HG03060 (cell line): ENCODE results near the gene RPS8.
"Not testable (repeated sequence)": the region's sequence is repeated elsewhere in the genome, so short reads cannot be mapped to it uniquely, and the experiment has no call there.

Experiments used
- ATAC-seq: cut with Tn5 transposase; IDR thresholded peaks from one replicate; pipeline ENCODE4 v1.9.1; 2021; ENCODE audit warnings: low read depth, moderate number of reproducible peaks; ENCODE audit not compliant: unreplicated experiment

The RPS8 gene

DNA sequence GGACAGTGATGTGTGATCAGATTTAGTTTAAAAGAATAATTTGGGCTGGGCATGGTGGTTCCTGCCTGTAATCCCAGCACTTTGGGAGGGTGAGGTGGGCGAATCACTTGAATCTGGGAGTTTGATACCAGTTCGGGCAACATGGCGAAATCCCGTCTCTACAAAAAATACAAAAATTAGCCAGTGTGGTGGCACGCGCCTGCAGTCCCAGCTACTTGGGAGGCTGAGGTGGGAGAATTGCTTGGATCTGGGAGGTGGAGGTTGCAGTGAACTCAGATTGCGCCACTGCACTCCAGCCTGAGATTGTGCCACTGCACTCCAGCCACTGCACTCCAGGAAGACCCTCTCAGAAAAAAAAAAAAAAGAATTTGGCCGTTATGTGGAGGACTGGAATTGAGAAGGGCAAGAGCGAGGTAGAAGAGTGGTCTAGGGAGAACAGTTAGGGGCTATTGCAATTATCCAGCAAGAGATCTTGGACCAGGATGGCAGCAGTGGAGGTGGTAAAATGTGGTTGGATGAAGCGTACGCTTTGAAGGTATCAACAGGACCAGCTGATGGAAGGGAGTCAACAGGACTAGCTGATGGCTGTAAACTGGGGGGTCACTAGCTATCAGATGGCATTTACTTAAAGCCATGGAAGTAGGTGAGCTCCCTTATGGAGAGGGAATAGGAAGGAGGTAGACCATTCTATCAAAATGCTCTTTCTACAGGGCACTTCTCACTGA, 42.6 kb downstream of the RPS8 start:
- no peak for ATAC-seq

- ATAC-seq: no peak
These were observed 43.9 kb downstream of the RPS8 start for GRCh38 chr1:44819196-44819607.

DNA sequence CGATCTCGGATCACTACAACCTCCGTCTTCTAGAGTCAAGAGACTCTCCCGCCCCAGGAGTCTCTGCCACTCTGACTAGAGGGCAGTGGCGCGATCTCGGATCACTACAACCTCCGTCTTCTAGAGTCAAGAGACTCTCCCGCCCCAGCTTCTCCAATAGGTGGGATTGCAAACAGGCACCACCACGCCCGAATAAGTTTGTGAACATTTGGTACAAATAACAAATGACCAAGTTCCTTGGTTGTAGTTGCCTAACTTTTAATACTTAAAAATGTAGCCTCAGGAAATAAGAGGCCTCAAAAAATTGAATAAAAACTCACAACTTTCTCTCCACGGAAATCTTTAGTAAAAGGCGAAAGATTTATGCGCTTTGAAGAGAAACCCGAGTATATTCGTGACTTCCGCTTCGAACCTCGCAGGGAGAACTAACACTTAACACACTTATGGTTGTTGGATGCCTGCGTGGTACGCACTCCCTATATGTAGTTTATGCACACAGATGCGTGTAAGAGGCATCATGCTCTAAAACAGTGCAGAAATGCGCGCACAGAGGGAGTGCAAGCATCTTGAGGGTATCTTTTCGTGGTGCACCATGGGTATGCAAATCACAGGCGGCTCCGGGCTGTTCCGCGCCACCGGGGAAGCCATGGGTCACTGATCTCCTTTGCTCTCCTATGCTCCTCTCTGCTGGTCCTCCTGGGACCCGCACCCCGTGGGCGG, 44.4 kb downstream of the RPS8 start:
- peak; percentile 51 for ATAC-seq

GRCh38 chr1:44820328-44821239, 45.2 kb downstream of the RPS8 start:
- no peak for ATAC-seq

DNA sequence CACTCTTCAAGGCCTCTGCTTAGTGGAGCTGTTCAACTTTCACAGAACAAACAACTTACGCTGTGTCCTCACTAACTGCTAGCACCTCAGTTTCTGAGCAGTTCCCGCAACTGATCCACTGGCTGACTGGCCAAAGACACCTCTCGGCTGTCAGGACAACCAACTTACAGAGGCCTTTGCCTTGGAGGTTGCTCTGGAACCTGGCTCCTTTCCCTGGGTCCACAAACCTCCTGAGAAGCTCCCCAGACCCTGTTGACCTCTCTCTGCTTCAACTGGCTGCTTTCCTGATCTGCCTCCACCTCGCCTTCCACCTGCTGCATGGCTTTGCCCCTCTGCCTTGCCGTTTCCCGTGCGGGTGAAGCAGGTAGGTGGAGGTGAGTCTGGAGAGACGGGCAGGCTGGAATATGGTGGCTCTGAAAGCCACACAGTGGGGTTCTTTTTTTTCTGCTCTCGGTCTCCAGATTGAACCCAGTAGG, 45.9 kb downstream of the RPS8 start:
- no peak for ATAC-seq

DNA sequence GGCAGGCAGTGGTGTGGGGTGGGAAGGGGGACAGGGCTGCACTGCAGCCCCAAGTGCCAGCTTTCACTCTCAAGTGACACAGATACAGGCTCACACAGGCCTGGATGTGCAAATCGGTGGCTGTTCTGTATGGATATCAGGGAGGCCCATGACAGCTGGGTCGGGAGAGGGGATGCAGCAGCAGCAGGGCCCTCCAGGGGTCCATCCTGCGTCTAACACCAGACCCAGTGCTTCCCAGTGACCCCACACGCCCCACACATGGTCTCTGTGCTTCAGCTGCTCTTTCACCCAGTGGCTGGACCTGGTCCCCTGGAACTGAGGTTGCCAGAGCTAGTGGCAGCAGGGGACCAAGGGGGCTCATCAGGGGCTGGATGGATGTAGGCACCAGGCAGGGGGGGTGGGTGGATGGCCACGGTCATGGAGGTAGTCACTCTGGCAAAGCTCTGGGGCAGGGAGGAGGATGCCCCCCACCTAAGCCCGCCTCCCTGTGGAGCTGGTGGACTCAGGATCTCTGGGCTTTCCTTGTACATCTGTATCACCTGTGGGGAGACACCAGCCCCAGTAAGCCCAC, 46.9 kb downstream of the RPS8 start:
- no peak for ATAC-seq

DNA sequence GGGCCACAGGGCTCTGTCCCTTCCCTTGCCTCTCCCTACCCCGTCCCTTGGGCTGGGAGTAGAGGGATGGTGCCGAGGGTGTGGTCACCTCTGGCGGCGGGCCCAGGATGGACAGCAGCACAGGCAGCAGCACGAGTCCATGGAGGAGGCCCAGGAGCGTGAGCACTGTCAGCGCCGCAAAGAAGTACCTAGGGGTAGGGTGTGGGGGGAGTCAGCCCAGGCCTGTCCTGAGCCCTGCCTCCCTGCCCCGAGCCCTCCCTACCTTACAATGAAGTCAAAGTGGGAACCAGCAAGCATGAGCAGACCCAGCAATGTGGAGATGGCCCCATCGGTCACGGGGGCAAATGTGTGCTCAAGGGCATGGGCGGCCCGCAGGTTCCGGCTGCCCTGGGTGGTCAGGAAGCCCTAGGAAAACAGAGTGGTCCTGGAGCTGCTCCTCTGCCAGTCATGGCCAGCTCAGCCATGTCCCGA, 47.7 kb downstream of the RPS8 start:
- no peak for ATAC-seq

DNA sequence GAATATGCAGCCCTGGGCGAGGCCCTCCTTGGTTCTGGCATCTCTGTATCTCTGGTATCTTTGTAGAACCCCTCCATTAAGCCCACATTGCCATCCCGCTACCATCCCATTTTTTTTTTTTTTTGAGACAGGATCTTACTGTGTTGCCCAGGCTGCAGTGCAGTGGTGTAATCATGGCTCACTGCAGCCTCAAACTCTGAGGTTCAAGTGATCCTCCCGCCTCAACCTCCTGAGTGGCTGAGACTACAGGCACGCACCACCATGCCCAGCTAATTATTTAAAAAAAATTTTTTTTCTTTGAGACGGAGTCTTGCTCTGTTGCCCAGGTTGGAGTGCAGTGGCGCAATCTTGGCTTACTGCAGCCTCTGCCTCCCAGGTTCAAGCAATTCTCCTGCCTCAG, 49.1 kb downstream of the RPS8 start:
- ATAC-seq: not testable (repeated sequence)

GRCh38 chr1:44826375-44827196, 51.2 kb downstream of the RPS8 start:
- no peak for ATAC-seq

DNA sequence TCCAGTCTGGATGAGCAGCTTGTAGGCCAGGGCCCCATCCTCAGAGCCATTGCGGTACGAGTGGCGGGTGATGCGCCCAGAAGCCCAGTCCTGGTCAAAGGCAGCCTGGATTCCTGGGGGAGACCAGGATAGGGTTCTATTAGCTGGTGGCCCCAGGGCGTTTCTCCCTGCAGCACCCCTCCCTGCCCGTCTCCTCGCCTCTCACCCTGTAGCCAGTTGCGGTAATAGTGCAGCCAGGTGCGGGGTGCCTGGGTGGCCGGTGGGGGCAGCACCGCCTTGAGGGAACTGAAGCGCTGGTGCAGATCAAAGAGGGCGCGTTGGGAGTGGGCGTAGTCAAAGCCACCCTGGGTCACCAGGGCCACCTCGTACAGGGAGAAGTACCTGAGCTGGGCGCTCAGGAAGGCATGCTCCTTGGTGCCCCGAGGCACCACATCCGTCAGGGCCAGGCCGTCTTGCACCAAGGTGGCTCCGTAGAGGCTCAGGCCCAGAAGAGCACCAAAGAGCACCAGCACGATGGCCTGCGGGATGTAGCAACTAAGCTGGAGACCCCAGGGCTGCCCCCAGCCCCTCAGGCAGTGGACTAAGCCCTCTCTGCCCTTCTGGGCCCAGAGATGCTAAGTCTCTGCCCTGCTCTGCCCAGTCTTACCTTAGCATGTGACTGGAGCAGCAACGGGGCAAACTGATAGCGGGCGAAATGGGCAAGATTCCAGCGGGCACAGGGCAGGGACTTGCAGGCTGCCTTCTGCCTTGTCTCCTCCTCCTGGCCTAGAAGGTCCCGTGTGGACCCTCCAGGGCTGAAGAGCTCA, 52.1 kb downstream of the RPS8 start:
- no peak for ATAC-seq

- ATAC-seq: no peak
These were observed 52.8 kb downstream of the RPS8 start for GRCh38 chr1:44828003-44828651.
